ENCODE measurements around the gene CCDC88C.

- TF ChIP-seq, protein P1, sequence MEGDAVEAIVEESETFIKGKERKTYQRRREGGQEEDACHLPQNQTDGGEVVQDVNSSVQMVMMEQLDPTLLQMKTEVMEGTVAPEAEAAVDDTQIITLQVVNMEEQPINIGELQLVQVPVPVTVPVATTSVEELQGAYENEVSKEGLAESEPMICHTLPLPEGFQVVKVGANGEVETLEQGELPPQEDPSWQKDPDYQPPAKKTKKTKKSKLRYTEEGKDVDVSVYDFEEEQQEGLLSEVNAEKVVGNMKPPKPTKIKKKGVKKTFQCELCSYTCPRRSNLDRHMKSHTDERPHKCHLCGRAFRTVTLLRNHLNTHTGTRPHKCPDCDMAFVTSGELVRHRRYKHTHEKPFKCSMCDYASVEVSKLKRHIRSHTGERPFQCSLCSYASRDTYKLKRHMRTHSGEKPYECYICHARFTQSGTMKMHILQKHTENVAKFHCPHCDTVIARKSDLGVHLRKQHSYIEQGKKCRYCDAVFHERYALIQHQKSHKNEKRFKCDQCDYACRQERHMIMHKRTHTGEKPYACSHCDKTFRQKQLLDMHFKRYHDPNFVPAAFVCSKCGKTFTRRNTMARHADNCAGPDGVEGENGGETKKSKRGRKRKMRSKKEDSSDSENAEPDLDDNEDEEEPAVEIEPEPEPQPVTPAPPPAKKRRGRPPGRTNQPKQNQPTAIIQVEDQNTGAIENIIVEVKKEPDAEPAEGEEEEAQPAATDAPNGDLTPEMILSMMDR (conservative IDR thresholded peaks at IDR 0.05; ENCODE audit: low read depth, low read length), result no peak
- TF ChIP-seq EZH2phosphoT487 (IDR thresholded peaks at IDR 0.05; ENCODE audit: borderline replicate concordance, low read length) (no peak), EZH2 (IDR thresholded peaks at IDR 0.05; ENCODE audit: low read length, unreplicated experiment) (no peak)
These were observed 186.2 kb downstream of the CCDC88C start for GRCh38 chr14:91231446-91231845.

All from PC-3 (cell line).